ENCODE measurements around the gene HAVCR2.

DNA sequence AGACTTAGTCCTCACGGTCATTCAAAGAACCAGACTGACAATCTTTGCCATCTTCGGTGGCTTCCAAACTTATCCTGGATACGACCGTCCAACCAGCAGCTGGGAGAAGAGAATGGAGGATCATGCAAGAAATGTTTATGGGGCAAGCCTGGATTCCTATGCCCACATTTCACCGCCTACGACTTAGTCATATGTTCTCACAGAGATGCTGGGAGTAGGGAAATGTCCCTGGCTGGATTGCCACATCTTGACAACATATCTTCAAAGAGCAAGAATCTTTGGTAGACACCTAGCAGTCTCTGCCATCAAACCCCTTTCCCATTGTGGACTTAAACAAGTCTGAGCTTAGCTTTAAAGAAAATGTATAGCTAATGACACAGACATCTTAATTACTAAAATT lies 28.8 kb upstream of the HAVCR2 start:
- TF ChIP-seq, protein P1, sequence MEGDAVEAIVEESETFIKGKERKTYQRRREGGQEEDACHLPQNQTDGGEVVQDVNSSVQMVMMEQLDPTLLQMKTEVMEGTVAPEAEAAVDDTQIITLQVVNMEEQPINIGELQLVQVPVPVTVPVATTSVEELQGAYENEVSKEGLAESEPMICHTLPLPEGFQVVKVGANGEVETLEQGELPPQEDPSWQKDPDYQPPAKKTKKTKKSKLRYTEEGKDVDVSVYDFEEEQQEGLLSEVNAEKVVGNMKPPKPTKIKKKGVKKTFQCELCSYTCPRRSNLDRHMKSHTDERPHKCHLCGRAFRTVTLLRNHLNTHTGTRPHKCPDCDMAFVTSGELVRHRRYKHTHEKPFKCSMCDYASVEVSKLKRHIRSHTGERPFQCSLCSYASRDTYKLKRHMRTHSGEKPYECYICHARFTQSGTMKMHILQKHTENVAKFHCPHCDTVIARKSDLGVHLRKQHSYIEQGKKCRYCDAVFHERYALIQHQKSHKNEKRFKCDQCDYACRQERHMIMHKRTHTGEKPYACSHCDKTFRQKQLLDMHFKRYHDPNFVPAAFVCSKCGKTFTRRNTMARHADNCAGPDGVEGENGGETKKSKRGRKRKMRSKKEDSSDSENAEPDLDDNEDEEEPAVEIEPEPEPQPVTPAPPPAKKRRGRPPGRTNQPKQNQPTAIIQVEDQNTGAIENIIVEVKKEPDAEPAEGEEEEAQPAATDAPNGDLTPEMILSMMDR (IDR thresholded peaks at IDR 0.05; ENCODE audit: borderline replicate concordance, extremely low read depth, low read length, poor library complexity, severe bottlenecking) = no peak
- no peak for TF ChIP-seq EZH2 (IDR thresholded peaks at IDR 0.05; ENCODE audit: borderline replicate concordance, low read depth, low read length, severe bottlenecking)
